Nephron progenitor cell (in vitro differentiated cells): Measurements from ENCODE around the gene LSM2.

Experiments used
- DNase-seq: peaks from one replicate; pipeline ENCODE4 v3.0.0; 2021
- H3K27ac Mint-ChIP-seq: 2 replicates; pipeline ENCODE4 v1.8.0; 2021; ENCODE audit warnings: mild to moderate bottlenecking, moderate library complexity, mixed read lengths
- H3K27me3 Mint-ChIP-seq: 2 replicates; pipeline ENCODE4 v1.8.0; 2021; ENCODE audit warnings: mild to moderate bottlenecking, low read depth, mixed read lengths; ENCODE audit not compliant: poor library complexity
- H3K36me3 Mint-ChIP-seq: 2 replicates; pipeline ENCODE4 v1.8.0; 2021; ENCODE audit warnings: low read depth, mixed read lengths
- H3K4me1 Mint-ChIP-seq: 2 replicates; pipeline ENCODE4 v1.8.0; 2021; ENCODE audit warnings: mixed read lengths
- H3K4me3 Mint-ChIP-seq: 2 replicates; pipeline ENCODE4 v1.8.0; 2021; ENCODE audit warnings: mild to moderate bottlenecking, moderate library complexity, mixed read lengths
- H3K9me3 Mint-ChIP-seq: 2 replicates; pipeline ENCODE4 v1.8.0; 2021; ENCODE audit warnings: mild to moderate bottlenecking, moderate library complexity, mixed read lengths
- TF ChIP-seq, protein P1 (sequence below): fragments of 200-600 bp; sonication (generic); IDR thresholded peaks from 2 replicates; pipeline ENCODE4 v1.5.0; 2021; ENCODE audit warnings: antibody characterized with exemption

Gene LSM2

DNA sequence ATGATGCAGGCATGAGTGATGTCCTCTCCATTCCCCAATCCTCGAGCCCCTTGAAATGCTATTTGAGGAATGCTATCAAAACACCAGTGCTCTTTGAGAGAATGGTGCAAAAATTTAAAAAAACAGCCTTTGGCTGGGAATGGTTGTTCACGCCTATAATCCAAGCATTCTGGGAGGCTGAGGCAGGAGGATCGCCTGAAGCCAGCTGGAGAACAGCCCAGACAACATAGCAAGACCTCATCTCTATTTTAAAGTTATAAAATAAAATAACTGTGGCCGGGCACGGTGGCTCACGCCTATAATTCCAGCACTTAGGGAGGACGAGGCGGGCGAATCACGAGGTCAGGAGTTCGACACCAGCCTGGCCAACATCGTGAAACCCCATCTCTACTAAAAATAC lies 7.0 kb downstream of the LSM2 start:
- Mint-ChIP-seq H3K4me3 (no peak overlapping the region), H3K27ac (no peak overlapping the region), H3K4me1 (peaks cover 6% of the 10 kb centered on the region), H3K9me3 (no peaks in the 10 kb centered on the region), H3K27me3 (no peaks in the 10 kb centered on the region), H3K36me3 (peaks cover 23% of the 10 kb centered on the region)
- DNase-seq: no peak
- TF ChIP-seq, protein P1, sequence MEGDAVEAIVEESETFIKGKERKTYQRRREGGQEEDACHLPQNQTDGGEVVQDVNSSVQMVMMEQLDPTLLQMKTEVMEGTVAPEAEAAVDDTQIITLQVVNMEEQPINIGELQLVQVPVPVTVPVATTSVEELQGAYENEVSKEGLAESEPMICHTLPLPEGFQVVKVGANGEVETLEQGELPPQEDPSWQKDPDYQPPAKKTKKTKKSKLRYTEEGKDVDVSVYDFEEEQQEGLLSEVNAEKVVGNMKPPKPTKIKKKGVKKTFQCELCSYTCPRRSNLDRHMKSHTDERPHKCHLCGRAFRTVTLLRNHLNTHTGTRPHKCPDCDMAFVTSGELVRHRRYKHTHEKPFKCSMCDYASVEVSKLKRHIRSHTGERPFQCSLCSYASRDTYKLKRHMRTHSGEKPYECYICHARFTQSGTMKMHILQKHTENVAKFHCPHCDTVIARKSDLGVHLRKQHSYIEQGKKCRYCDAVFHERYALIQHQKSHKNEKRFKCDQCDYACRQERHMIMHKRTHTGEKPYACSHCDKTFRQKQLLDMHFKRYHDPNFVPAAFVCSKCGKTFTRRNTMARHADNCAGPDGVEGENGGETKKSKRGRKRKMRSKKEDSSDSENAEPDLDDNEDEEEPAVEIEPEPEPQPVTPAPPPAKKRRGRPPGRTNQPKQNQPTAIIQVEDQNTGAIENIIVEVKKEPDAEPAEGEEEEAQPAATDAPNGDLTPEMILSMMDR: no peak

DNA sequence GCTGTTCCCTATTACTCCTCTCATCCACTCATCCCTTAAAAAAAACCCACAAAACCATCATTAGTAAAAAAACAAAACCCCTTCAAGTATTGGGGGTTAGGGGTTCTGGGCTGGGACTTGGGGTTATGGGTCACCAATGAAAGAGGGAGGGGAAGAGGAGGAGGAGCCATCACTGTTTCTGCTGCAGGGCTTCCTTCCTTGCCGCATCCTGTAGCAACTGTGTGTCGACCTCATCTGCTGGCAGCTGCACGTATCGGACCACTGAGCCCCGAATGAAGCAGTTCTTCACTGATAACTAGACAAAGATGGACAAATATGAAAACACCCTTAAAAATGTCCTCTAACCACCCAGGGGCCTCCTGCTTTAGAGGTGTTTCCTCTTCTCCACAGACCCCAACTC lies 9.2 kb downstream of the LSM2 start:
- Mint-ChIP-seq H3K36me3 (peaks cover 20% of the 10 kb centered on the region), H3K4me1 (peaks cover 28% of the 10 kb centered on the region), H3K27ac (peak overlapping the region; percentile 96), H3K9me3 (no peaks in the 10 kb centered on the region), H3K27me3 (no peaks in the 10 kb centered on the region), H3K4me3 (no peak overlapping the region)
- TF ChIP-seq, protein P1: no peak
- no peak for DNase-seq

DNA sequence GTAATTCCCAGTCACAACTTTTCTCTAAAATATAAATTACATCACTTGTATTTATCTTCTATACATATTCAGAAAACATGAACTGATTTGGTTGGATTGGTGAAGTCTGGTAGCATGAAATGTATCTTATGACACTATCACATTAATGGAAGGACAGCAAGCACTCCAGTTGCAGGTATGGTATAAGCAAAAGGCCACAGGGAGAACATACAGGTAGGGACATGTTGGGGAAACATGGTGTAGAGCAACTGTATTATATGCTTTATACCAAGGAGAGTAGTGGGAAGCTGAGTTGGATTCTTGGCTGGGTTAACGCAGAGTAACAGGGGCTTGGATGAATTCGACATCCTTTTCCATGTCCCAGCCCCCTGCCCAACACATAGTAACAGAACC lies 9.8 kb downstream of the LSM2 start:
- H3K4me3 Mint-ChIP-seq: peak overlapping the region; percentile 38
- H3K36me3 Mint-ChIP-seq: peaks cover 21% of the 10 kb centered on the region
- H3K27me3 Mint-ChIP-seq: no peaks in the 10 kb centered on the region
- H3K4me1 Mint-ChIP-seq: peaks cover 34% of the 10 kb centered on the region
- no peak for DNase-seq
- H3K9me3 Mint-ChIP-seq: no peaks in the 10 kb centered on the region
- TF ChIP-seq, protein P1: no peak
- peak overlapping the region; percentile 96 for H3K27ac Mint-ChIP-seq

DNA sequence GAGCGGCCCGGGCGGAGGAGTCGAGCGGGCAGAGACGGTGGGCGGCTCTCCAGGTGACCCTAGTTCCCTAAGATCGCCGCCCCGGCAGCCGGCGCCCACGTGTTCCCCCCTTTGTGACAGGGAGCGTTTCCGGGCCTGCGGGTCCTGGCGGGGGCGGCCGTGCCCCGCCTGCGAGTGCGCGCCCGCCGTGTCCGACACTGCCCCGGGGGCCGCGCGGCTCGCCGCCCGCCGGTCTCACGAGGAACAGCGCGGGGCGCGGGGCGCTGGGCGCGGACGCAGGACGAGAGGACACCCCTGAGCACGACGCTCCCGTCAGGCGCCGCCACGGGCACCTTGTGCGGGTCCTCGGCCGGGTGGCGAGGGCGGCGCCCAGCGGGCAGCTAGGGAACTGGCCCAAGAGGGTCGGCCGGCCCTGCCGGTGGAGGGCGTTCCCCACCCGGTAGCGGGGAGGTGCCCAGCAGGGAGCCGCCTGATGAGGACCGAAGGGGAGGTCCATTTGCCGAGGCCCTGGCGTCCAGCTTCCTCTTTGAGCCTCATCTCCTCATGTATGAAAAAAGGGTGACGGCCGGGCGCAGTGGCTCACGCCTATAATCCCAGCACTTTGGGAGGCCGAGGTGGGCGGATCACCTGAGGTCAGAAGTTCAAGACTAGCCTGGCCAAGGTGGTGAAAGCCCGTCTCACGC lies 11.0 kb downstream of the LSM2 start, which contains the start of gene VARS1:
Gene VARS1 (minus strand): TSS at position 137 of the 683 bp plus-strand sequence. CDS start 535 bp downstream, outside the sequence.
- H3K4me3 Mint-ChIP-seq: peak within 1 kb of the TSS; percentile 98
- H3K9me3 Mint-ChIP-seq: no peaks in the 10 kb centered on the region
- no peaks in the 10 kb centered on the region for H3K27me3 Mint-ChIP-seq
- peaks cover 44% of the 10 kb centered on the region for H3K4me1 Mint-ChIP-seq
- H3K36me3 Mint-ChIP-seq: peaks cover 25% of the 10 kb centered on the region
- H3K27ac Mint-ChIP-seq: peak within 1 kb of the TSS; percentile 100
- TF ChIP-seq, protein P1: peak; percentile 65
- peak; percentile 90 for DNase-seq

DNA sequence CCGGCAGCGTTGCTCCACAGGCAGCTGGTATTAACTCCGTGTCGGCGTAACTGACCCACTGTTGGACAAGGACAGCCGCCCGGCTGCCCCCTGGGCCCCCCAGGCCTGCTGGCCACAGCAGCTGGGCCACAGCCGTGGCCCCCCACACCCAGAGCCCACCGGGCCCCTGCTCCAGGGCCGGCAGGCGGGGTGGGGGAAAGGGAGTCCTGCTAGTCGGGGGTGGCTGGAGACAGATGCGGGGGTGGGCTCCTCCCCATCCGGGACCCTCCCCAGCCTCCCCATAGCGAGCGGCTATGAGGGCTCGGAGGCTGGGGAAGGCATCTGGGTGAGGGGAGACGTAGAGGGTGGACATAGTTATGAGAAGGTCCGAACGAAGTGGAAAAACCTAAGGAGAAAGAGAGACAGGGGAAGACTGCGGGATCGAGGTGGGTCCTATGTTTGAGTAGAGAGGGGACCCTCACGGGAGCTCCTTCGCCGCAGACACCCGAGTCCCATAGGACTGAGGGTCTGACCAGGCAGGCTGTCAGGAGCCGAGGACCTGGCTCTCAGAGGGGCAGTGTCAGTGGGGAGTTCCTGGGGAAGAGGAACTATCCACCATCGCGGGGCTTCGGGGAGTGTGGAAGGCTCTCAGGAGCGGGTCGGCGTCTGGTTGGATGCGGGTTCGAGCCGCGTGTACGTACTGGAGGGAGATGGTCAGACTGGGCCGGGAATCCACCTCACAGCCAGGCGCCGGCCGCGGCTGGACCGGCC lies 11.7 kb downstream of the LSM2 start:
- DNase-seq: peak; percentile 42
- H3K27me3 Mint-ChIP-seq: no peaks in the 10 kb centered on the region
- H3K4me1 Mint-ChIP-seq: peaks cover 48% of the 10 kb centered on the region
- H3K36me3 Mint-ChIP-seq: peaks cover 31% of the 10 kb centered on the region
- no peaks in the 10 kb centered on the region for H3K9me3 Mint-ChIP-seq
- TF ChIP-seq, protein P1: no peak
- H3K27ac Mint-ChIP-seq: peak overlapping the region; percentile 100
- H3K4me3 Mint-ChIP-seq: peak overlapping the region; percentile 98
